Endometrium (tissue), 2 donors: ENCODE measurements around the gene ENOPH1.
"Not testable (repeated sequence)": the region's sequence is repeated elsewhere in the genome, so short reads cannot be mapped to it uniquely, and the experiment has no call there.

Source experiments
- FAIRE-seq: peaks from 2 replicates; lab custom pipeline; 2012; peaks lifted over from hg19 to GRCh38; lab: Jason Lieb, UNC
- donor health status: control.
- donor health status: control.

Gene ENOPH1

DNA sequence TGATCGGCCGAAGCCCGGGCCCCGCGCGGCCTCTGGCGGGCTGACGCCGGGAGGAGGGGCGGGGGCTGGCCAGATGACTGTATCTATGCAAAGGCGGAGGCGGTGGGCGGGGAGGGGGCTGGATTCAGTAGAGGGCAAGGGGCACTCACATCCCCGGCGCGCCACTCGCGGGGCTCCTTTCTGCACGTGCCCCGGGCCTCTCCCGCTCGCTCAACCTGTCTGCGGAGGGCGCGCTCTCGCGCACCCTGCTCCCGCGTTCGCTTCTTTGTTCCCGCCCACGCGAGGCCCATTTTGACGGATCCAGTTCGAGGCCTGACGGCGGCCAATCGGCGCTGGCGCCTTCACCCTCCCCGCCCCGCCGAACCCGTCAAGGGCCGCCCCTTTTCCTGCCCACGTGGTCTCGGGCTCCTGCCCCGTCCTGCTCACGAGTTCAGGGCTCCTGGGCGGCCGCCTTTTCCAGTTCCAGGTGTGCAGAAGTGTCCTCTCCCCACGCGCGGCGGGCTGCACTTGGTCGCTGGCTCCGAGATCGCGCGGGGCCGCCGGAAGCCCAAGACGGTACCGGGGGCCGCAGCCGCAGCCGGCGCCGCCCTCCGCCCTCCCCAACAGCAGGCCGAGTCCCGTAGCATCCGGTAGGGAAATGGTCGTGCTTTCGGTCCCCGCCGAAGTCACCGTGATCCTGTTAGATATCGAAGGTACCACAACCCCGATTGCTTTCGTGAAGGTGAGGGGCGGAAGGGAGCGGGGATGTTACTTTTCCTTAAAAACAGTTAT, at the start of gene ENOPH1, which contains the start of gene HNRNPDL:
Gene ENOPH1, plus strand, starts transcription at position 398 of the 771 bp plus-strand sequence. Its CDS starts 240 bp downstream, at position 638.
Gene HNRNPDL, minus strand, starts transcription at position 270 of the 771 bp plus-strand sequence. CDS start 772 bp downstream, outside the sequence.
- no peak for FAIRE-seq

DNA sequence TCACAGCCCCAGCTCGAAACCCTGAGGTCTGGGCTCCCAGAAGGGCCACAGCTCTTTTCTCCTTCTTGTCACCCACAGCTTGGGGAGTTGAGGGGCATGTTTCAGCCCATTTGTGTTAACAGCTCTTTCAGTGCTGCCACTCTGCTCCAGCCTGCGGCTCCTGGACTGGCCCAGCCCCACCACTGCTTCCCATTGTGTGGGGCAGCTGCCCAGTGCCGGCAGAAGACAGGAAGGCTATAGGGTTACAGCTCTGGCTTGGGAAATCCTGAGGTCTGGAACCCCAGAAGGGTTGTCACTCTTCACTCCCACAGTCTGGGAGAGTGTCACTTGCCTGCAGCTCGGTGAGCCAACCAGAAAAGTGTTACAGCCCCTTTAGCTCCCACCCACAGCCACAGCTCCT, 49.6 kb upstream of the ENOPH1 start:
- FAIRE-seq: no peak

DNA sequence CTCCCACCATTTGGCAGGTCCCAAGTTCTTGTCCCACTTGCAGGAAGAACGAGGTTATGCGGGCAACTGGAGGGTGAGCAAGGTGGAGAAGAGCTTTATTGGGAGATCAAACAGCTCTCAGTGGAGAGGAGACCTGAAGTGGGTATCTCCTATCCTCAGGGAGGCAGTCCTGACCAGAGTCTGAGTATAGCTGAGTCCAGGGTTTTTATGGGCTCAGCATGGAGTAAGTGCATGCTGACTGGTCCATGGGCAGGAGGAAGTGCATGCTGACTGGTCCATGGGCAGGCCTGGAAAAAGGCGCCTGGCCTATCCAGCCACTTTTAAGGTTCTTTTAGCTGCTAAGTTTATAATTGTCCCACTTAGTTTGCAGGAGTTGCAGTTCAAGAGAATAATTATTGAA, 49.2 kb upstream of the ENOPH1 start:
- FAIRE-seq: no peak

DNA sequence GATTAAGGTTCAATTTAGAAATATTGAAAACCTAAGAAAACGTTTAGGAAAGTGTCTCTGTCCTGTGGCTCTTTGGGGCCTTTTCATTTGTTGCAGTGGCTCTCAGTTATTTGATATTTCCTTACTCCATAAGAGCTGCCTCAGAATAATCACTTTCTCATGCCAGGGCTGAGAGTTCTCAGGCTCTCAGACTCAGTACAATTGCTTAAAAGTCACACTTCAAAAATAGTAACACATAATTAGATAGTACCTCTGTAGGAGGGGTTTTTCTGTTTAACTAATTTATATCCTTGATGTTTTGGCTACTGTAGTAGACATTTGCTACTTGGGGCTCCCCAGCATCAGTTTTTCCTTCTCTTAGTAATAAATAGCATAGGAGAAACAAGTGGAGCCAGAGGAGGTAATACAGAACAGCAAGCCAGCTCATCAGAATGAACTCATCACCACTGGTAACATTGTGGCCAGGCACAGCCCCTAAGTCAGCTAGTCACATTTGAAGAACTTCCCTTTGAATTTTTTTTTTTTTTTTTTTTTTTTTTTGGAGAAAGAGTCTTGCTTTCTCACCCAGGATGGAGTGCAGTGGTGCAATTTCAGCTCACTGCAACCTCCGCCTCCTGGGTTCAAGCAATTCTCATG, 48.6 kb upstream of the ENOPH1 start:
- FAIRE-seq: no peak

DNA sequence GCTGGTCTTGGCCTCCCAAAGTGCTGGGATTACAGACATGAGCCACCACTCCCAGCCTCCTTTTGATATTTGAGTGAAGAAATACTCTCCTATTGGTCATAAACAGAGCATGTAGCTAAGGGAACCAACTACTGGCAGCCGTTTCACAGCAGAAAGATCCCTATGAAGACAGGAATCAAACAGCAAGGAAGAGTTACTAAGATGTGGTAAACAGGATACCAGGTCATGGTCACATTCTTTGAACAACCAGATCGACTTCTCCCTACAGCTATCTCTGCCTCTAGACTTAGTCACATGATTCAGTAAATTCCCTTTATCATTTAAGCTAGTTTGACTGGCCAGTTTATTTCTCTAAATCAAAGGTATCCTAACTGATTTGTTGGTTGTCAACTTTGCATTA, 47.6 kb upstream of the ENOPH1 start:
- no peak for FAIRE-seq

DNA sequence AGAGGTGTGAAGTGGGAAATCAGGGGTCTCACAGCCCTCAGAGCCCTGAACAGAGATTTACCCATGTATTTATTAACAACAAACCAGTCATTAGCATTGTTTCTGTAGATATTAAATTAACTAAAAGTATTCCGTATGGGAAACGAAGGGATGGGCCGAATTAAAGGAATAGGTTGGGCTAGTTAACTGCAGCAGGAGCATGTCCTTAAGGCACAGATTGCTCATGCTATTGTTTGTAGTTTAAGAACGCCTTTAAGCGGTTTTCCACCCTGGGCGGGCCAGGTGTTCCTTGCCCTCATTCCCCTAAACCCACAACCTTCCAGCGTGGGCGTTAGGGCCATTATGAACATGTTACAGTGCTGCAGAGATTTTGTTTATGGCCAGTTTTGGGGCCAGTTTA, 44.1 kb upstream of the ENOPH1 start:
- not testable (repeated sequence) for FAIRE-seq

DNA sequence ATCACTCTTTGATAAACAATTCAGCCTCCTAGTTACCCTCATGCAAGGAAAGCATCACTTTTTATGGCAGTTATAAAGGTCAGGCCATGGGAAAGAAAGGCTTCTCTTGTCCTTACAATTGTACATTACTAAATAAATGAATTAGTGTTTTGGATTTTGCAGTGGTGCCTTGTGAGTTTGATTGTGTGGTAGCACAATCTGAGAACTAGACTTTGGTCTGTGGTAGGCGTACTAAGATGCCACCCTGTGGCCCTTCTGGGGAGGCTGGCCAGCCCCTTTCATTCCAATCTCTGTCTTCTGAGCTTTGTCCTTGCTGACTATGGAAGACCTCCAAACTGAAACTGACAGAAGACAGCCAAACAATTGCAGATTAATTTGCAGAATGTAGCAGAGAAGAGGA, 42.0 kb upstream of the ENOPH1 start:
- no peak for FAIRE-seq

DNA sequence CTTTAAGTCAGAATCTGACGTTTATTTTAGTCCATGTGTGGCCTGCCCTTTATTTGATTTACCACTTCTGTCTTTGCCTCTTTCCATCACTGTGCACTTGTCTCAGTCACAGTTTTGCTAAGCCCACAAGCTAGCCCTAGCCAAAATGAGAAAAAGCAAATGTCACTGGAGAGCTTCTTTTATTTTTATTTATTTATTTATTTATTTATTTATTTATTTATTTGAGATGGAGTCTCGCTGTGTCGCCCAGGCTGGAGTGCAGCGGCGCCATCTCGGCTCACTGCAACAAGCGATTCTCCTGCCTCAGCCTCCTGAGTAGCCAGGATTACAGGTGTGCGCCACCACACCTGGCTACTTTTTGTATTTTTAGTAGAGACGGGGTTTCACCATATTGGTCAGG, 40.3 kb upstream of the ENOPH1 start:
- FAIRE-seq: not testable (repeated sequence)

DNA sequence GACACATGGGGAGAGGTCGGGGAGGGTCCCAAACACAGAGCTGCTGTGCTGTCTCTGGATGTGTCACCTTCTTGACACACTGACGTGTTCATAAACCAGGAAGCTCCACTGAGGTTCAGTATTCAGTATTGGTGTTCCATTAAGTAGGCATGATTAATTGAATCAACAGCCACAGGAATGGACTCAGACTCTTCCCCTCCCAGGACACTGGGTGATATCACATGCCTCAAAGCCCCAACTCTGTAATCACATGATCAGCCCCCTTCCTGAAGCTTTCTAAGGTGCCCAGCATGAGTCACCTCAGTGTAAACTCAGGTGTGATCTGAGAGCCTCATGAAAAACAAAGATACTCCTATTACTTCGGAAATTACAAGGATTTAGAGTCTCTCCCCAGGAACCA, 35.5 kb upstream of the ENOPH1 start:
- no peak for FAIRE-seq

DNA sequence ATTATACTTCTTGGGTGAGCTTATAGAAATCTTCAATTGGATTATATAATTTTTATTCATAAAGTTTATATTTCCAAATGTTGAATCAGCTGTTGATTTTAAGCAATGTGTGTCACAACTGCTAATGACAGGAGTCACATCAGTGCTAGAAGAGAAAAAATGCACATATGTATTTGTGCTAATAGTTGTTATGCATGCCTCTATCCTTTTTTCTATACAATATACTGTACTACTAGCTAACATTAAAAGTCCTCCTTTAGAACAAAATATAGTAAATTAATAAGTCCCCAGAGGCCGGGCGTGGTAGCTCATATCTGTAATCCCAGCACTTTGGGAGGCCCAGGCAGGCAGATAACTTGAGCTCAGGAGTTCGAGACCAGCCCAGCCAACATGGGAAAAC, 32.9 kb upstream of the ENOPH1 start:
- FAIRE-seq: no peak

DNA sequence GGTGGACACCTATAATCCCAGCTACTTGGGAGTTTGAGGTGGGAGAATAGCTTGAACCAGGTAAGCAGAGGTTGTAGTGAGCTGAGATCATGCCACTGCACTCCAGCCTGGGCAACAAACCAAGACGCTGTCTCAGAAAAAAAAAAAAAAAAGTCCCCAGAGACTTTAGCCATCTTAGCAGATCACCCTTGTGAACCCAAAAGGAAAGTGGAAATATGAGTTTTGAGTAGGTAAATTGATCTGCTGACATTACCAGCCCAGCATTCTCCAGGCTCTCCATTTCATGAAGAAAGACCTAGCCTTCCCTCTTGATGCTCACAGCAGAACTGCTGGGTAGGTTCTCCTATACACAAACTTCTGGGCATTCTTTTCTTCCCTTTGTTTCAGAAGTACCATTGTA, 32.1 kb upstream of the ENOPH1 start:
- FAIRE-seq: no peak

DNA sequence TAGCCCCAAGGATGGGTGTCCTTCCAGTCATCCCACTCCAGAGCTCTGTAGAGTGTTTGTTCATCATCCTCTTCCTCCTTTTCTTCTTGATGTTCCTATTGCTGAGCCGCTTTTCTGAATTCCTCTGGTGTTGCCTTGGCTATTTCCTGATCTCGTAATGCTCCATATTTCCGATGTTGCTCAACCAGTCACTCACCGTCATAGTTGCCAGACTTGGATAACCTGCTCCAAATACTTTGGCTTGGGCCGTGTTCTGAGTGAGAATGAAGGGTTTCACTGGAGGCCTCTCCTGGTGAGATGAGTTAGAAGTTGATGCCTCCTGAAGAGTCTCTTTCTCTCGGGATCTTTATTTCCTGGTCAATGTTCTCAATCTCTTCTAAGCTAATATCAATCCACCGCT, 28.8 kb upstream of the ENOPH1 start:
- no peak for FAIRE-seq

DNA sequence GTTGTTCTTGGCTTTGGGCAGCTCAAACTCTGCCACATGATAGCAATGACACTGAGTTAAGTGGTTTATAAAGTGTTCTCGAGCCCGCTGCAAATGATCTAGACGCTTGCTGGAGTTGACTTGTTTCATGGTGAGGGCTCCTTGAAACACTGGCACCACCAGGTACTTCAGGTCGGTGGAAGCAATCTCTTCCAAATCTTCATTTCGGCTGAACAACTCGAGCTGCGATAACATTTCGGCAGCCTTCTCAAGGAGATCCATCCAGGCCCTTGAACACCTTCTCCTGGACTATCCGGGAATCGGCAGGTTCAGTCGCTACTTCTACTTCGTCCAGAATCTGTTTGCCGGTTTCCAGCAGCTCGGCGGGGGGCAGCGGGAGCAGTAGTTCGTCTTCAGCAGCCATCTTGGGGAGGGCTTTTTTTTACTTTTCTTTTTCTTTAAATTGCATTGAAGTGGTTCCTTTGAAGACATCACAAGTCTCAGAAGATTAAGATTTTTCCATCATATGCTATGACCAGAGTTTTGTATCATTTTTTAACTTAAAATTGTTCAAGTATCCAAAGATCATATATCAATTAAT, 28.1 kb upstream of the ENOPH1 start:
- no peak for FAIRE-seq

DNA sequence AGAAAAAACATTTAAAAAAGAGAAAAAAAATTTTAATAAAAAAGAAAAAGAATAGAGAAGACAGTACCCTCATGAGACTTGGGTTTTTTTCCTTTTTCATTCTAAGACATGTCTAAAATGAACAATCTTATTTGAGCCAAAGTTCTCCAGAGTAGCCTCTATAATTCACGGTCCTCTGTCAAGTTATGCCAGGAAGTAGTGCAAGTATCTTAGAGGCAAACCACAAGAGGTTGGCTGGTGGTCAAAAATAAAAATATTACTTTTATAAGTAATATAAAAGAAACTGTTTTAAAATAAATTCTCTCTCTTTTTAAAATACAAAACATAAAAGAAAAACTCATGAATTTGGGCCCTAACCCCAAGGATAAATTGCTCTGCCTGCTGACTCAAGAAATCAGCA, 26.7 kb upstream of the ENOPH1 start:
- FAIRE-seq: no peak

DNA sequence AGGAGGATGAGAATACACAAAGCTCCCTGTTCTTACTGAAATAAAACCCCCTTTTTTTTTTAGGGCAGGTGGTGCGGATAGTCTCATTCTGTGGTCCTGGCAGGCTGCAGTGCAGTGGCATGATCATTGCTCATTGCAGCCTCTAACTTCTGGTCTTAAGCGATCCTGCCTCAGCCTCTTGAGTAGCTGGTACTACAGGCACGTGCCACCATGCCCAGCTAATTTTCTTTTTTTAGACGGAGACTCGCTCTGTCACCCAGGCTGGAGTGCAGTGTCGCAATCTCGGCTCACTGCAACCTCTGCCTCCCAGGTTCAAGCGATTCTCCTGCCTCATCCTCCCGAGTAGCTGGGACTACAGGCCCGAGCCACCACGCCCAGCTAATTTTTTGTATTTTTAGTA, 15.3 kb upstream of the ENOPH1 start:
- not testable (repeated sequence) for FAIRE-seq

DNA sequence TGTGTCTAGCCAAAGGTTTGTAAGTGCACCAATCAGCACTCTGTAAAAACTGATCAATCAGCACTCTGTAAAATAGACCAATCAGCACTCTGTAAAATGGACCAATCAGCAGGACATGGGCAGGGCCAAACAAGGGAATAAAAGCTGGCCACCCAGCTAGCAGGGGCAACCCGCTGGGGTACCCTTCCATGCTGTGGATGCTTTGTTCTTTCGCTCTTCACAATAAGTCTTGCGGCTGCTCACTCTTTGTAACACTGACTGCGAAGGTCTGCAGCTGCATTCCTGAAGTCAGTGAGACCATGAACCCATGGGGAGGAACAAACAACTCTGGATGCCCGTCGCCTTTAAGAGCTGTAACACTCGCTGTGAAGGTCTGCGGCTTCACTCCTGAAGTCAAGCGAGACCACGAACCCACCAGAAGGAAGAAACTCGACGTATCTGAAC, 14.4 kb upstream of the ENOPH1 start:
- FAIRE-seq: no peak

DNA sequence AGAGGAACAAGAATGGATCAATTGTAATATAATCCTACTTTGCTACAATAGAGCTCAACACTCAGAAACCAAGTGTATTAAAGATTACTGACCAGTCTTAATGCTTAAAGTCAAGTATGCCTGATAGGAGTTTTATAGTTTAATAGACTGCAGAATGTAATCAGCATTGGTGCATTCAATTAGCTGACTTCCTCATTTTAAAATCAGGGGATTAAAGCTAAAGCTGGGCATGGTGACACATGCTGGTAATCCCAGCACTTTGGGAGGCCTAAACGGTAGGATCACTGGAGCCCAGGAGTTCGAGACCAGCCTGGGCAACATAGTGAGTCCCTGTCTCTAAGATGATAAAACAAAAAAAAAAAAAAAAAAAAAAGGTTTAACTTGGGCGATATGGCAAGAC, 10.9 kb upstream of the ENOPH1 start:
- FAIRE-seq: no peak

DNA sequence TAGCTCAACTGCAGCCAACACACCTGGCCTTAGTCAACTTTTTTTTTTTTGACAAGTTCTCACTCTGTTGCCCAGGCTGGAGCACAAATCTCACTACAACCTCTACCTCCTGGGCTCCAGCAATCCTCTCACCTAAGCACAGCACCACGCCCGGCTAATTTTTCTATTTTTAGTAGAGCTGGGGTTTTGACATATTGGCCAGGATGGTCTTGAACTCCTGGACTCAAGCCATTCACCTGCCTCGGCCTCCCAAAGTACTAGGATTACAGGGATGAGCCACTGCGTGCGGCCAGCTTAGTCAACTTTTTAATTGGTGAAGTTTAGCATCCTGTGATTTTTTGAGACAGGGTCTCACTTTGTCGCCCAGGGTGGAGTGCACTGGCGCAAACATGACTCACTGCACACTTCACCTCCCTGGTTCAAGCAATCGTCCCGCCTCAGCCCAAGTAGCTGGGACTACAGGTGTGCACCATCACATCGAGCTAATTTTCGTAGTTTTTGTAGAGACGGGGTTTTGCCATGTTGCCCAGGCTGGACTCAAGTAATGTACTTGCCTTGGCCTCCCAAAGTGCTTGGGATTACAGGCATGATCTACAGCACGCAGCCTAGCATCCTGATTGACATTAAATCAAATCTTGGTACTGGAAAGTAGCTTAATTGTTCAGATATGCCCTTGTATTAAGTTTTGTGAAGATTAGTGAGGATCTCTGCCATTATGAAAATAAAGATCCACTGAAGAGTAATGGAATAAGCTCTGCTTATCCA, 8.4 kb upstream of the ENOPH1 start:
- FAIRE-seq: no peak

DNA sequence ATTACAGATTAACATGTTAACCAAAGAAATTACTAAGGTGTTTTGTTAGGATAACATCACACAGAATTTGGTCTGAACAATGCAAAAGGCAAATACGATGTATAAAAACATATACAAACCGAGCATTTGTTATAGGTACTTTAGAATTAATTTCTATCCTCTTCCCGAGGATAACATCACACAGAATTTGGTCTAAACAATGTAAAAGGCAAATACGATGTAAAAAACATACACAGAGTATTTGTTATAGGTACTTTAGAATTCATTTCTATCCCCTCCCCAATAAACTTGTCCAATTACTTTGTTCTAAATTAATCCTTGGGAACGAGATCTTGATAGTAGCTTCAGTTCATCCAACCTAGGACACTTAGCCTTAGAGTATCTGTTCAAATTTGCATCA, 7.8 kb upstream of the ENOPH1 start:
- FAIRE-seq: no peak

DNA sequence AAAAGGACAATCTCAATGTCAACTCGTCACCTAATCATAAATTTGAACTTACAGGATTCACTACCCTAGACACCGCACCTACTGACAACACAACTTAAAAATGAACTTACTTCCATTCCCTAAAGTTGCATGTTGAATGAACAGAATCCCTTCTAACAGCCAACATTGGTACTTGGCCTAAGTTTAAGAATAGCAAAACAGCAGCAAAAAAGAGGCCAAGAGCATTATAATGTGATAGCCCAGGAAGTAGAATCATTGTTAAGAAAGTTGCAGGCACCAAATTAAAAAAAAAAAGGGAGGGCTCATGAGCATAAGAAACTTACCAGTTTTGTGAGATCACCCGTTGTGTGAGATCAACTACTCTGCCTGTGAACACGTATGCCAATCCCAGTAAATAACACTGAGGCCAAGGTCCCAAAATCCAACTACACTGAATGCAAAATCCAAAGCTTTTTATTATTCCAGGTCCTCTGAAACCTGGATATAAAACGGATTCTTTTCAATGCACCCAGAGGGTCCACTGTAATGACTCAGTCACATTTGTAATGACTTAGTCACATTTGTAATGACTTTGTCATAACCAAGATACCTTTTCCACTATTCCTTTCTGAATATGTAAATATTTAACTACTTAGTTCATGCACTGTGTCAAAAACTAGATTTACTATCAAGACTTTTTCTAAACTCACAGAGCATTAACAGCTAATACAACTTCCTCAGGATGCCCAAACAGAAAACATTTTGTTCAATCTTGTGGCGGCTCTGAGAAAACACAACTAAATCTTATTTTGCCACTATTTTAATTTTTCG, 6.9 kb upstream of the ENOPH1 start:
- no peak for FAIRE-seq

DNA sequence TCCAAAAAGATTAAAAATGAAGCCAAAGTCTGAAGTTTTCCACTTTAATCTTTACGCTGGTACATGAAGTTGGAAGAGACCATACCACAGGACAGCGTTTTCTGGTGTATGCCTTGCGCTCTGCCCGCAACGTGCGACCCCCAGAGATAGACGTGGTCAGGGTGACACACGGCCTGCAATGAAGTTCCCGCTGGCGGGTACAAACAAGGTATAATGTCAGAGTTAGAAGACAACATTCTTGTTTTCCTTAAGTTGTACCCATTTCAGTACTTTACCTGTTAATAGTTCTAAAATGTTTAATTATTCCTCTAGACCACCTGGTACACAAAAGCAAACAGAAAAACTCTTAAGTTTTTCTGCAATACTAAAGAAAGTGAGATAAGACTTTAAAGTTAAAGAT, 4.9 kb upstream of the ENOPH1 start:
- no peak for FAIRE-seq

DNA sequence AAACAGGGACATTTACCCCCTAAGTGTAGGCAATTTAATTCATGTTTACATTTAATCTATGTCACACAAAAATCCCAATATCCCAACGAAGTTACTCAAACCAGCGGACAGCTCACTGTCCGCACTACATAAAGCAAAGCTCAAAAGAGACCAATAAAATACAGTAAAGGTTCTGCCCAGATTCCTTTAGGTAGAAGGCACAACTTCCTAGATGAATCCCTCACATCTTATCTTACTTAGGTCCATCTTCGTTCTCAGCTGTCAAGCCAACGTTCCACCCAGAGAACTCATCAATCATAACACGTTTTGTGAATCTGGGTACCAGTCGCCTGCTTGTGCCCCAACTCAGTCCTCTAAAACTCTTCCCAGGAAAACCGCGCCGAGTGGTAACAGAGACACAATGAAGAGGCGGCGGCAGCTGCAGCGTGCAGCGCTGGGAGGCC, 1.8 kb upstream of the ENOPH1 start:
- FAIRE-seq: peak; percentile 15
